Activated naive CD8-positive, alpha-beta T cell treated with anti-CD3 and anti-CD28 coated beads for 36 hours (primary cell): ENCODE data around the gene CYB561D2. TPM values are rescaled to one million over a fixed set of nuclear protein-coding genes. Genes with fewer than 3 reads are reported as not detected.

Source experiments
- DNase-seq: peaks from one replicate; pipeline ENCODE4 v3.0.0; 2021
- H3K27ac Mint-ChIP-seq: one replicate; pipeline ENCODE4 v1.8.0; 2022; ENCODE audit warnings: mild to moderate bottlenecking, moderate library complexity, mixed read lengths
- H3K27me3 Mint-ChIP-seq: one replicate; pipeline ENCODE4 v1.8.0; 2022; ENCODE audit warnings: mild to moderate bottlenecking, mixed read lengths
- H3K36me3 Mint-ChIP-seq: one replicate; pipeline ENCODE4 v1.8.0; 2021; ENCODE audit warnings: mild to moderate bottlenecking, mixed read lengths
- H3K4me1 Mint-ChIP-seq: one replicate; pipeline ENCODE4 v1.8.0; 2021; ENCODE audit warnings: mixed read lengths
- H3K4me3 Mint-ChIP-seq: one replicate; pipeline ENCODE4 v1.8.0; 2022; ENCODE audit warnings: mild to moderate bottlenecking, moderate library complexity, mixed read lengths
- H3K9me3 Mint-ChIP-seq: one replicate; pipeline ENCODE4 v1.8.0; 2022; ENCODE audit warnings: mixed read lengths
- total RNA-seq, 2 experiments: library from RNA; stranded (reverse); gene quantifications; one replicate each; pipeline ENCODE4 v1.2.3, GENCODE V29; 2021

Gene CYB561D2
- total RNA-seq, 2 experiments from 2014 or later, result 19.4 to 19.5 TPM

GRCh38 chr3:50378757-50379156 lies 28.1 kb downstream of the CYB561D2 start:
- Mint-ChIP-seq H3K4me3 (no peak overlapping the region), H3K27me3 (no peaks in the 10 kb centered on the region), H3K4me1 (no peaks in the 10 kb centered on the region), H3K27ac (no peak overlapping the region), H3K9me3 (no peaks in the 10 kb centered on the region), H3K36me3 (no peaks in the 10 kb centered on the region)
- no peak for DNase-seq

- H3K4me1 Mint-ChIP-seq, result no peaks in the 10 kb centered on the region
- no peak overlapping the region for H3K4me3 Mint-ChIP-seq
- H3K36me3 Mint-ChIP-seq, result no peaks in the 10 kb centered on the region
- DNase-seq, result no peak
- H3K27me3 Mint-ChIP-seq, result no peaks in the 10 kb centered on the region
- H3K27ac Mint-ChIP-seq, result no peak overlapping the region
- H3K9me3 Mint-ChIP-seq, result no peaks in the 10 kb centered on the region
These were observed 29.9 kb downstream of the CYB561D2 start for GRCh38 chr3:50380405-50381085.

- H3K9me3 Mint-ChIP-seq, result no peaks in the 10 kb centered on the region
- H3K4me1 Mint-ChIP-seq, result no peaks in the 10 kb centered on the region
- no peaks in the 10 kb centered on the region for H3K36me3 Mint-ChIP-seq
- no peak overlapping the region for H3K4me3 Mint-ChIP-seq
- no peaks in the 10 kb centered on the region for H3K27me3 Mint-ChIP-seq
- H3K27ac Mint-ChIP-seq, result no peak overlapping the region
- DNase-seq, result no peak
These were observed 30.7 kb downstream of the CYB561D2 start for GRCh38 chr3:50381383-50381782.

GRCh38 chr3:50382722-50383121 lies 32.1 kb downstream of the CYB561D2 start:
- DNase-seq, result no peak
- Mint-ChIP-seq H3K4me3 (no peak overlapping the region), H3K27ac (no peak overlapping the region), H3K27me3 (no peaks in the 10 kb centered on the region), H3K4me1 (no peaks in the 10 kb centered on the region), H3K36me3 (no peaks in the 10 kb centered on the region), H3K9me3 (no peaks in the 10 kb centered on the region)

- H3K27ac Mint-ChIP-seq, result no peak overlapping the region
- no peaks in the 10 kb centered on the region for H3K9me3 Mint-ChIP-seq
- no peak for DNase-seq
- H3K27me3 Mint-ChIP-seq, result no peaks in the 10 kb centered on the region
- H3K4me1 Mint-ChIP-seq, result no peaks in the 10 kb centered on the region
- no peak overlapping the region for H3K4me3 Mint-ChIP-seq
- H3K36me3 Mint-ChIP-seq, result no peaks in the 10 kb centered on the region
These were observed 33.1 kb downstream of the CYB561D2 start for GRCh38 chr3:50383750-50384149.

- Mint-ChIP-seq H3K4me1 (no peaks in the 10 kb centered on the region), H3K4me3 (no peak overlapping the region), H3K9me3 (no peaks in the 10 kb centered on the region), H3K27ac (no peak overlapping the region), H3K36me3 (no peaks in the 10 kb centered on the region), H3K27me3 (no peaks in the 10 kb centered on the region)
- no peak for DNase-seq
These were observed 35.1 kb downstream of the CYB561D2 start for GRCh38 chr3:50385754-50386153.

- H3K36me3 Mint-ChIP-seq, result no peaks in the 10 kb centered on the region
- H3K4me1 Mint-ChIP-seq, result peaks cover 3% of the 10 kb centered on the region
- no peak for DNase-seq
- H3K27me3 Mint-ChIP-seq, result no peaks in the 10 kb centered on the region
- no peak overlapping the region for H3K27ac Mint-ChIP-seq
- H3K9me3 Mint-ChIP-seq, result no peaks in the 10 kb centered on the region
- no peak overlapping the region for H3K4me3 Mint-ChIP-seq
These were observed 37.5 kb downstream of the CYB561D2 start for GRCh38 chr3:50388016-50388719.

GRCh38 chr3:50388720-50389413 lies 38.2 kb downstream of the CYB561D2 start:
- H3K4me1 Mint-ChIP-seq, result peaks cover 3% of the 10 kb centered on the region
- no peaks in the 10 kb centered on the region for H3K27me3 Mint-ChIP-seq
- H3K9me3 Mint-ChIP-seq, result no peaks in the 10 kb centered on the region
- no peaks in the 10 kb centered on the region for H3K36me3 Mint-ChIP-seq
- no peak overlapping the region for H3K4me3 Mint-ChIP-seq
- no peak for DNase-seq
- no peak overlapping the region for H3K27ac Mint-ChIP-seq

- H3K27ac Mint-ChIP-seq, result no peak overlapping the region
- H3K4me1 Mint-ChIP-seq, result peaks cover 3% of the 10 kb centered on the region
- H3K36me3 Mint-ChIP-seq, result no peaks in the 10 kb centered on the region
- no peaks in the 10 kb centered on the region for H3K9me3 Mint-ChIP-seq
- DNase-seq, result no peak
- H3K27me3 Mint-ChIP-seq, result no peaks in the 10 kb centered on the region
- no peak overlapping the region for H3K4me3 Mint-ChIP-seq
These were observed 38.7 kb downstream of the CYB561D2 start for GRCh38 chr3:50389414-50389767.

GRCh38 chr3:50390508-50391224 lies 40.0 kb downstream of the CYB561D2 start:
- no peaks in the 10 kb centered on the region for H3K9me3 Mint-ChIP-seq

GRCh38 chr3:50392101-50392715 lies 41.5 kb downstream of the CYB561D2 start:
- Mint-ChIP-seq H3K27ac (no peak overlapping the region), H3K36me3 (no peaks in the 10 kb centered on the region), H3K4me3 (no peak overlapping the region), H3K9me3 (no peaks in the 10 kb centered on the region), H3K27me3 (no peaks in the 10 kb centered on the region), H3K4me1 (peaks cover 3% of the 10 kb centered on the region)
- no peak for DNase-seq

More at GRCh38 chr3:50390508-50391224, 40.0 kb downstream of the CYB561D2 start:
- peaks cover 3% of the 10 kb centered on the region for H3K4me1 Mint-ChIP-seq
- no peak overlapping the region for H3K27ac Mint-ChIP-seq
- H3K4me3 Mint-ChIP-seq, result no peak overlapping the region
- H3K27me3 Mint-ChIP-seq, result no peaks in the 10 kb centered on the region
- DNase-seq, result no peak
- no peaks in the 10 kb centered on the region for H3K36me3 Mint-ChIP-seq

GRCh38 chr3:50393061-50393460 lies 42.4 kb downstream of the CYB561D2 start:
- no peak for DNase-seq
- no peaks in the 10 kb centered on the region for H3K27me3 Mint-ChIP-seq
- no peaks in the 10 kb centered on the region for H3K36me3 Mint-ChIP-seq
- H3K27ac Mint-ChIP-seq, result no peak overlapping the region
- no peaks in the 10 kb centered on the region for H3K9me3 Mint-ChIP-seq
- H3K4me1 Mint-ChIP-seq, result peaks cover 3% of the 10 kb centered on the region
- H3K4me3 Mint-ChIP-seq, result no peak overlapping the region

- H3K9me3 Mint-ChIP-seq, result no peaks in the 10 kb centered on the region
- H3K36me3 Mint-ChIP-seq, result no peaks in the 10 kb centered on the region
- no peak overlapping the region for H3K4me3 Mint-ChIP-seq
- H3K27ac Mint-ChIP-seq, result no peak overlapping the region
- no peaks in the 10 kb centered on the region for H3K27me3 Mint-ChIP-seq
- DNase-seq, result no peak
- H3K4me1 Mint-ChIP-seq, result peaks cover 3% of the 10 kb centered on the region
These were observed 44.6 kb downstream of the CYB561D2 start for GRCh38 chr3:50395070-50395860.

GRCh38 chr3:50396502-50396901 lies 45.8 kb downstream of the CYB561D2 start:
- no peak overlapping the region for H3K4me3 Mint-ChIP-seq
- no peaks in the 10 kb centered on the region for H3K27me3 Mint-ChIP-seq
- H3K4me1 Mint-ChIP-seq, result peaks cover 3% of the 10 kb centered on the region
- no peaks in the 10 kb centered on the region for H3K36me3 Mint-ChIP-seq
- H3K27ac Mint-ChIP-seq, result no peak overlapping the region
- no peaks in the 10 kb centered on the region for H3K9me3 Mint-ChIP-seq
- DNase-seq, result no peak
